ENCODE measurements around the gene NFE2L2.
"Not testable (repeated sequence)": the region's sequence is repeated elsewhere in the genome, so short reads cannot be mapped to it uniquely, and the experiment has no call there.

- TF ChIP-seq CTCF (conservative IDR thresholded peaks at IDR 0.05; ENCODE audit: low read length); EZH2phosphoT487 (IDR thresholded peaks at IDR 0.05; ENCODE audit: borderline replicate concordance): not testable (repeated sequence)
These were observed 64.1 kb downstream of the NFE2L2 start for GRCh38 chr2:177200419-177200818.

Measured in Loucy (cell line).